Fibroblast of mammary gland (primary cell): ENCODE data around the gene ZNF766.
"Not testable (repeated sequence)": the region's sequence is repeated elsewhere in the genome, so short reads cannot be mapped to it uniquely, and the experiment has no call there.

Experiments
- DNase-seq: peaks from one replicate; pipeline ENCODE4 v3.0.0-alpha.2; 2010; ENCODE audit warnings: low read depth
- H3K4me3 ChIP-seq: 2 replicates; pipeline ENCODE4 v1.5.1; 2011; ENCODE audit warnings: low read depth, mild to moderate bottlenecking, low read length, moderate library complexity; ENCODE audit not compliant: control insufficient read depth
- CTCF ChIP-seq: conservative IDR thresholded peaks from 2 replicates; pipeline ENCODE4 v1.5.1; 2011; ENCODE audit warnings: low read depth, low read length, inconsistent platforms; ENCODE audit not compliant: control insufficient read depth, insufficient read depth

ZNF766 gene

GRCh38 chr19:52335768-52336116, 66.4 kb downstream of the ZNF766 start:
- H3K4me3 ChIP-seq: peak overlapping the region; percentile 81
- no peak for TF ChIP-seq CTCF
- DNase-seq: no peak

- TF ChIP-seq CTCF: no peak
- peak within 1 kb of the TSS; percentile 81 for H3K4me3 ChIP-seq
- peak; percentile 75 for DNase-seq
These were observed 66.9 kb downstream of the ZNF766 start, which contains the start of gene ZNF610 for GRCh38 chr19:52336117-52336790. Gene ZNF610 (plus strand): TSS chr19:52336243. CDS start chr19:52349173, 12,930 bp downstream.

- TF ChIP-seq CTCF: no peak
- DNase-seq: peak; percentile 9
These were observed 67.5 kb downstream of the ZNF766 start for GRCh38 chr19:52336791-52337381.

GRCh38 chr19:52339022-52339421, 69.6 kb downstream of the ZNF766 start:
- H3K4me3 ChIP-seq, DNase-seq: not testable (repeated sequence)

More at GRCh38 chr19:52336791-52337381, 67.5 kb downstream of the ZNF766 start:
- peak overlapping the region; percentile 81 for H3K4me3 ChIP-seq

- H3K4me3 ChIP-seq: no peak overlapping the region
- peak; percentile 31 for DNase-seq
- peak; percentile 36 for TF ChIP-seq CTCF
These were observed 74.2 kb downstream of the ZNF766 start for GRCh38 chr19:52343548-52343947.

GRCh38 chr19:52345162-52345561, 75.8 kb downstream of the ZNF766 start:
- no peak overlapping the region for H3K4me3 ChIP-seq
- TF ChIP-seq CTCF: no peak
- no peak for DNase-seq
